HepG2 (cell line): ENCODE results near the gene BACE1-AS. TPM values are rescaled to one million over a fixed set of nuclear protein-coding genes. Genes with fewer than 3 reads are reported as not detected.

ENCODE experiments used
- ARNTL ChIP-seq: sonication (generic); formaldehyde crosslinking; IDR thresholded peaks from 2 replicates; pipeline ENCODE4 v1.4.0; 2020; ENCODE audit warnings: mild to moderate bottlenecking, missing genetic modification reagents
- ATF7 ChIP-seq, 2 experiments: fragments of 450-650 bp in 1 of 2; sonication (generic) in 1 of 2; formaldehyde crosslinking in 1 of 2; IDR thresholded peaks; 2 replicates each; pipeline versions ENCODE4 v1.4.0 to v1.6.1; 2016 to 2020; ENCODE audit warnings: antibody characterized with exemption in 1 of 2, mild to moderate bottlenecking in 1 of 2, missing genetic modification reagents in 1 of 2
- CBX1 ChIP-seq: IDR thresholded peaks from one replicate; pipeline ENCODE4 v1.6.1; 2016; ENCODE audit warnings: antibody characterized with exemption, low read depth
- HDAC2 ChIP-seq: sonication (generic); formaldehyde crosslinking; IDR thresholded peaks from 2 replicates; pipeline ENCODE4 v1.4.0; 2020; ENCODE audit warnings: missing genetic modification reagents
- ISX ChIP-seq: sonication (generic); formaldehyde crosslinking; conservative IDR thresholded peaks from 2 replicates; pipeline ENCODE4 v1.5.0; 2020; ENCODE audit warnings: missing genetic modification reagents
- MTF2 ChIP-seq: sonication (generic); formaldehyde crosslinking; IDR thresholded peaks from 2 replicates; pipeline ENCODE4 v1.5.0; 2020; ENCODE audit warnings: missing genetic modification reagents, borderline replicate concordance
- POLR2AphosphoS5 ChIP-seq: IDR thresholded peaks from 2 replicates; pipeline ENCODE4 v1.6.1; 2012; ENCODE audit warnings: low read depth, low read length
- TBP ChIP-seq: sonication (generic); formaldehyde crosslinking; IDR thresholded peaks from 2 replicates; pipeline ENCODE4 v1.5.0; 2020; ENCODE audit warnings: missing genetic modification reagents
- THYN1 ChIP-seq: sonication (generic); formaldehyde crosslinking; IDR thresholded peaks from 2 replicates; pipeline ENCODE4 v1.8.1; 2023; ENCODE audit warnings: low read depth, mild to moderate bottlenecking, moderate library complexity, missing genetic modification reagents, borderline replicate concordance
- YEATS4 ChIP-seq: sonication (generic); formaldehyde crosslinking; IDR thresholded peaks from 2 replicates; pipeline ENCODE4 v1.4.0; 2020; ENCODE audit warnings: missing genetic modification reagents, borderline replicate concordance
- ZNF232 ChIP-seq: sonication (generic); formaldehyde crosslinking; IDR thresholded peaks from 2 replicates; pipeline ENCODE4 v1.4.0; 2020; ENCODE audit warnings: missing genetic modification reagents, borderline replicate concordance
- ZNF446 ChIP-seq: sonication (generic); formaldehyde crosslinking; IDR thresholded peaks from 2 replicates; pipeline ENCODE4 v1.5.0; 2020; ENCODE audit warnings: mild to moderate bottlenecking, missing genetic modification reagents
- ZNF558 ChIP-seq: sonication (generic); formaldehyde crosslinking; IDR thresholded peaks from 2 replicates; pipeline ENCODE4 v1.9.0; 2022; ENCODE audit warnings: mild to moderate bottlenecking, missing genetic modification reagents, borderline replicate concordance
- ZSCAN31 ChIP-seq: sonication (generic); formaldehyde crosslinking; IDR thresholded peaks from 2 replicates; pipeline ENCODE4 v1.5.0; 2020; ENCODE audit warnings: low read depth, mild to moderate bottlenecking, missing genetic modification reagents
- polyA plus RNA-seq, 8 experiments: library from polyadenylated mRNA; depleted of rRNA in 3 of 8; stranded (reverse) in 7 of 8; unstranded in 1 of 8; fragments of >200 nt; fragmentation: Illumina TruSeq in 4 of 8; extraction: Trizol in 4 of 8; gene quantifications; 2 replicates each; pipeline versions ENCODE4 v1.2.1 to v1.2.3, GENCODE V29; 2011 to 2016; ENCODE audit warnings: low read depth in 4 of 8, missing spikeins in 1 of 8, mixed read lengths in 1 of 8; ENCODE audit not compliant: insufficient read depth in 1 of 8
- total RNA-seq, 5 experiments: library from RNA; depleted of rRNA; stranded (reverse); fragments of >200 nt; fragmentation: Illumina TruSeq; extraction: Trizol; gene quantifications; 2 replicates each; pipeline ENCODE4 v1.2.3, GENCODE V29; 2016; ENCODE audit warnings: low read depth in 1 of 5
- TF ChIP-seq, protein P1 (sequence below): IDR thresholded peaks from 2 replicates; pipeline ENCODE4 v1.6.1; 2016
- TF ChIP-seq, protein P2 (sequence below): sonication (generic); formaldehyde crosslinking; IDR thresholded peaks from 2 replicates; pipeline ENCODE4 v1.5.0; 2020; ENCODE audit warnings: mild to moderate bottlenecking, missing genetic modification reagents
- TF ChIP-seq, protein P3 (sequence below): IDR thresholded peaks from 2 replicates; pipeline ENCODE4 v1.6.1; 2016; ENCODE audit warnings: control low read depth
- TF ChIP-seq, protein P4 (sequence below): sonication (generic); formaldehyde crosslinking; IDR thresholded peaks from 2 replicates; pipeline ENCODE4 v1.5.1; 2020; ENCODE audit warnings: mild to moderate bottlenecking, missing genetic modification reagents
- TF ChIP-seq, protein P5 (sequence below): sonication (generic); formaldehyde crosslinking; IDR thresholded peaks from 2 replicates; pipeline ENCODE4 v1.9.0; 2021; ENCODE audit warnings: missing genetic modification reagents, borderline replicate concordance

Gene BACE1-AS
- total and polyA plus RNA-seq, 2 of the 13 experiments (the other 11 are each of a cell fraction or from before 2014, with no cell fraction given), result 2.0 to 3.9 TPM

DNA sequence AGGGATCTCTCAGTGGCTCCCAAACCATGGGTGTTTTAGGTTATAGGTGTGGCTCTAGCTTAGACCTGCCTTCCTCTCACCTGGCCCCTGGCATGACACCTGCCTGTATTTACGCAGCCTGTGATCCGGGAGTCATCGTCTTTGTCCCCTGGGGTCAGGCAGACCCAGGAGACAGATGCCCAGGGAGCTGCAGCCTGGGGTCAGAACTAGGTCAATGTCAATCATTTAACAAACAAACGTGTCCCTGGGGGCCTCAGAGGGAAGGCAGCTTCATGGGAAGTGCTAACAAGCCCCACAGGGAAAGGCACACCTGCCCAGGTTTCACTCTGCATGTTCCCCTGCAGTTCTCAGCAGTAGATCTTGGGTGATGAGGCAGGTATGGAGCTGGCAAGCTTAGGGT, 12.0 kb downstream of the BACE1-AS start (continued):
- TF ChIP-seq, protein P1, sequence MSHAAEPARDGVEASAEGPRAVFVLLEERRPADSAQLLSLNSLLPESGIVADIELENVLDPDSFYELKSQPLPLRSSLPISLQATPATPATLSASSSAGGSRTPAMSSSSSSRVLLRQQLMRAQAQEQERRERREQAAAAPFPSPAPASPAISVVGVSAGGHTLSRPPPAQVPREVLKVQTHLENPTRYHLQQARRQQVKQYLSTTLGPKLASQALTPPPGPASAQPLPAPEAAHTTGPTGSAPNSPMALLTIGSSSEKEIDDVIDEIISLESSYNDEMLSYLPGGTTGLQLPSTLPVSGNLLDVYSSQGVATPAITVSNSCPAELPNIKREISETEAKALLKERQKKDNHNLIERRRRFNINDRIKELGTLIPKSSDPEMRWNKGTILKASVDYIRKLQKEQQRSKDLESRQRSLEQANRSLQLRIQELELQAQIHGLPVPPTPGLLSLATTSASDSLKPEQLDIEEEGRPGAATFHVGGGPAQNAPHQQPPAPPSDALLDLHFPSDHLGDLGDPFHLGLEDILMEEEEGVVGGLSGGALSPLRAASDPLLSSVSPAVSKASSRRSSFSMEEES, result no peak
- no peak for TF ChIP-seq MTF2
- 0 out of 2 replicates have a peak, but pooled peaks have one; percentile 15 for TF ChIP-seq HDAC2 (CRISPR knock-in tag)
- TF ChIP-seq ARNTL (CRISPR knock-in tag), result peak; percentile 72; the same call in 1 of the 2 replicates
- no peak for TF ChIP-seq CBX1
- TF ChIP-seq ZNF446 (CRISPR knock-in tag), result no peak
- no peak for TF ChIP-seq THYN1
- TF ChIP-seq, protein P2, sequence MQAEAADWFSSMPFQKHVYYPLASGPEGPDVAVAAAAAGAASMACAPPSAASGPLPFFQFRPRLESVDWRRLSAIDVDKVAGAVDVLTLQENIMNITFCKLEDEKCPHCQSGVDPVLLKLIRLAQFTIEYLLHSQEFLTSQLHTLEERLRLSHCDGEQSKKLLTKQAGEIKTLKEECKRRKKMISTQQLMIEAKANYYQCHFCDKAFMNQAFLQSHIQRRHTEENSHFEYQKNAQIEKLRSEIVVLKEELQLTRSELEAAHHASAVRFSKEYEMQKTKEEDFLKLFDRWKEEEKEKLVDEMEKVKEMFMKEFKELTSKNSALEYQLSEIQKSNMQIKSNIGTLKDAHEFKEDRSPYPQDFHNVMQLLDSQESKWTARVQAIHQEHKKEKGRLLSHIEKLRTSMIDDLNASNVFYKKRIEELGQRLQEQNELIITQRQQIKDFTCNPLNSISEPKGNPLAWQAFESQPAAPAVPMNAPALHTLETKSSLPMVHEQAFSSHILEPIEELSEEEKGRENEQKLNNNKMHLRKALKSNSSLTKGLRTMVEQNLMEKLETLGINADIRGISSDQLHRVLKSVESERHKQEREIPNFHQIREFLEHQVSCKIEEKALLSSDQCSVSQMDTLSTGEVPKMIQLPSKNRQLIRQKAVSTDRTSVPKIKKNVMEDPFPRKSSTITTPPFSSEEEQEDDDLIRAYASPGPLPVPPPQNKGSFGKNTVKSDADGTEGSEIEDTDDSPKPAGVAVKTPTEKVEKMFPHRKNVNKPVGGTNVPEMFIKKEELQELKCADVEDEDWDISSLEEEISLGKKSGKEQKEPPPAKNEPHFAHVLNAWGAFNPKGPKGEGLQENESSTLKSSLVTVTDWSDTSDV (CRISPR knock-in tag), result no peak
- no peak for TF ChIP-seq ZNF232 (CRISPR knock-in tag)
- TF ChIP-seq, protein P3, sequence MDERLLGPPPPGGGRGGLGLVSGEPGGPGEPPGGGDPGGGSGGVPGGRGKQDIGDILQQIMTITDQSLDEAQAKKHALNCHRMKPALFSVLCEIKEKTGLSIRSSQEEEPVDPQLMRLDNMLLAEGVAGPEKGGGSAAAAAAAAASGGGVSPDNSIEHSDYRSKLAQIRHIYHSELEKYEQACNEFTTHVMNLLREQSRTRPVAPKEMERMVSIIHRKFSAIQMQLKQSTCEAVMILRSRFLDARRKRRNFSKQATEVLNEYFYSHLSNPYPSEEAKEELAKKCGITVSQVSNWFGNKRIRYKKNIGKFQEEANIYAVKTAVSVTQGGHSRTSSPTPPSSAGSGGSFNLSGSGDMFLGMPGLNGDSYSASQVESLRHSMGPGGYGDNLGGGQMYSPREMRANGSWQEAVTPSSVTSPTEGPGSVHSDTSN (CRISPR knock-in tag), result no peak
- TF ChIP-seq, protein P4, sequence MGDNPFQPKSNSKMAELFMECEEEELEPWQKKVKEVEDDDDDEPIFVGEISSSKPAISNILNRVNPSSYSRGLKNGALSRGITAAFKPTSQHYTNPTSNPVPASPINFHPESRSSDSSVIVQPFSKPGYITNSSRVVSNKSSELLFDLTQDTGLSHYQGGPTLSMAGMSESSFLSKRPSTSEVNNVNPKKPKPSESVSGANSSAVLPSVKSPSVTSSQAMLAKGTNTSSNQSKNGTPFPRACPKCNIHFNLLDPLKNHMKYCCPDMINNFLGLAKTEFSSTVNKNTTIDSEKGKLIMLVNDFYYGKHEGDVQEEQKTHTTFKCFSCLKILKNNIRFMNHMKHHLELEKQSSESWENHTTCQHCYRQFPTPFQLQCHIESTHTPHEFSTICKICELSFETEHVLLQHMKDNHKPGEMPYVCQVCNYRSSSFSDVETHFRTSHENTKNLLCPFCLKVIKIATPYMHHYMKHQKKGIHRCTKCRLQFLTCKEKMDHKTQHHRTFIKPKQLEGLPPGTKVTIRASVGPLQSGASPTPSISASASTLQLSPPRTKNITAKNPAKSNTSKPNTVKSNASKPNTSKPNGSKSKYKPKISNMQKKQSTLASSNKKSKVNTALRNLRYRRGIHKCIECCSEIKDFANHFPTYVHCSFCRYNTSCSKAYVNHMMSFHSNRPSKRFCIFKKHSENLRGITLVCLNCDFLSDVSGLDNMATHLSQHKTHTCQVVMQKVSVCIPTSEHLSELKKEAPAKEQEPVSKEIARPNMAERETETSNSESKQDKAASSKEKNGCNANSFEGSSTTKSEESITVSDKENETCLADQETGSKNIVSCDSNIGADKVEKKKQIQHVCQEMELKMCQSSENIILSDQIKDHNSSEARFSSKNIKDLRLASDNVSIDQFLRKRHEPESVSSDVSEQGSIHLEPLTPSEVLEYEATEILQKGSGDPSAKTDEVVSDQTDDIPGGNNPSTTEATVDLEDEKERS (CRISPR knock-in tag), result no peak
- TF ChIP-seq, protein P5, sequence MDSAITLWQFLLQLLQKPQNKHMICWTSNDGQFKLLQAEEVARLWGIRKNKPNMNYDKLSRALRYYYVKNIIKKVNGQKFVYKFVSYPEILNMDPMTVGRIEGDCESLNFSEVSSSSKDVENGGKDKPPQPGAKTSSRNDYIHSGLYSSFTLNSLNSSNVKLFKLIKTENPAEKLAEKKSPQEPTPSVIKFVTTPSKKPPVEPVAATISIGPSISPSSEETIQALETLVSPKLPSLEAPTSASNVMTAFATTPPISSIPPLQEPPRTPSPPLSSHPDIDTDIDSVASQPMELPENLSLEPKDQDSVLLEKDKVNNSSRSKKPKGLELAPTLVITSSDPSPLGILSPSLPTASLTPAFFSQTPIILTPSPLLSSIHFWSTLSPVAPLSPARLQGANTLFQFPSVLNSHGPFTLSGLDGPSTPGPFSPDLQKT, result no peak
- TF ChIP-seq ATF7 (IDR thresholded peaks at IDR 0.05), result no peak
- TF ChIP-seq ATF7 (CRISPR knock-in tag; IDR thresholded peaks at IDR 0.05), result no peak
- no peak for TF ChIP-seq POLR2AphosphoS5
- TF ChIP-seq ZNF558 (CRISPR knock-in tag), result no peak
- no peak for TF ChIP-seq ISX (CRISPR knock-in tag)
- no peak for TF ChIP-seq TBP (CRISPR knock-in tag)
- no peak for TF ChIP-seq YEATS4
- no peak for TF ChIP-seq ZSCAN31 (CRISPR knock-in tag)
